Heart right ventricle (tissue), 16 donors: Measurements from ENCODE around the gene COL13A1. TPM values are rescaled to one million over a fixed set of nuclear protein-coding genes. Genes with fewer than 3 reads are reported as not detected.

Experiments used
- ATAC-seq, 8 donors: fragments of 200-7000 bp; cut with Tn5 transposase; one replicate each; pipeline ENCODE4 v1.9.1; 2020; ENCODE audit warnings: mild to moderate bottlenecking in 8 of 8, moderate library complexity in 8 of 8, moderate number of reproducible peaks in 1 of 8
- DNase-seq, 2 donors: peaks; one replicate each; pipeline ENCODE4 v3.0.0-alpha.2; 2020
- H3K27ac ChIP-seq, 10 donors: fragments of 200-600 bp; sonication (generic) in 2 of 10; one replicate each; pipeline versions ENCODE4 v1.5.0 to v1.8.0; 2020 to 2022; ENCODE audit warnings: mild to moderate bottlenecking in 3 of 10
- H3K27me3 ChIP-seq, 7 donors: fragments of 200-600 bp; one replicate each; pipeline ENCODE4 v1.8.0; 2021 to 2022; ENCODE audit warnings: mild to moderate bottlenecking in 2 of 7
- H3K36me3 ChIP-seq, 9 donors: fragments of 200-600 bp; sonication (generic) in 1 of 9; one replicate each; pipeline versions ENCODE4 v1.5.0 to v1.8.0; 2020 to 2022; ENCODE audit warnings: mild to moderate bottlenecking in 2 of 9
- H3K4me1 ChIP-seq, 9 donors: fragments of 200-600 bp; sonication (generic) in 1 of 9; one replicate each; pipeline versions ENCODE4 v1.5.0 to v1.8.0; 2020 to 2022; ENCODE audit warnings: mild to moderate bottlenecking in 4 of 9
- H3K4me3 ChIP-seq, 10 donors: fragments of 200-600 bp; sonication (generic) in 2 of 10; one replicate each; pipeline versions ENCODE4 v1.5.0 to v1.8.0; 2020 to 2022; ENCODE audit warnings: mild to moderate bottlenecking in 7 of 10, moderate library complexity in 2 of 10
- H3K9me3 ChIP-seq, 11 donors: fragments of 200-600 bp in 10 of 11; sonication (generic) in 2 of 11; one replicate each; pipeline versions ENCODE4 v1.5.0 to v1.8.0; 2013 to 2022; ENCODE audit warnings: mild to moderate bottlenecking in 2 of 11, control low read depth in 1 of 11, moderate library complexity in 1 of 11
- WGBS, 2 donors: extraction: QIAGEN DNeasy Blood & Tissue Kit; methylation state at CpG; one replicate each; pipeline ENCODE4 v1.1.7; 2013; ENCODE audit warnings: inconsistent platforms in 1 of 2; 5-methylcytosine and 5-hydroxymethylcytosine counted together
- intact Hi-C, 10 donors: fragments of 100-400 bp; cut with DNase I; formaldehyde crosslinking; loops; one replicate each; pipeline versions ENCODE4 v1.11.1 to v1.14.2; 2022
- polyA plus RNA-seq, 2 donors: library from polyadenylated mRNA; stranded (reverse); fragments of 200-250 nt; gene quantifications; one replicate each; pipeline ENCODE4 v1.2.3, GENCODE V29; 2013
- total RNA-seq, 10 donors: library from RNA; stranded (reverse); fragmentation: NEBNext Ultra II Directional in 3 of 10; extraction: Animal tissue kit (Norgen Biotek cat#: 25700) in 3 of 10; gene quantifications; one replicate each; pipeline versions ENCODE4 v1.2.1 to v1.2.4, GENCODE V29; 2021 to 2023
- TF ChIP-seq, protein P1 (sequence below), 9 donors: fragments of 200-600 bp; sonication (generic) in 2 of 9; IDR thresholded peaks; one replicate each; pipeline versions ENCODE4 v1.5.0 to v1.8.0; 2021 to 2022; ENCODE audit warnings: antibody characterized with exemption in 9 of 9, mild to moderate bottlenecking in 5 of 9, moderate library complexity in 1 of 9
- donor health status: Arrhythmogenic right ventricular cardiomyopathy.
- donor health status: ischemic (EF 13 %, LVEDD 7.1; RV severe dilation, severe dysfunction).
- donor health status: healthy with polysubstance abuse.
- donor health status: DM: no; HTN: yes; CAD: no.
- donor health status: DM: no; HTN: no; CAD: no.
- donor health status: ischemic (EF 25% LVEDD 6.9; RV normal size, moderate dysfunction).
- donor health status: ischemic (EF 25% LVEDD 5.7; RV mildly dilated, moderate dysfunction).
- donor health status: healthy.
- donor health status: DM: yes; HTN: yes; CAD: no.
- donor health status: Ischemic cardiomyopathy.
- donor health status: ischemic (EF 35%, LVEDD 5.7; RV mildly dilated, moderate dysfunction).
- donor health status: nonischemic (EF 11% LVEDD 7.7; RV severe dilation, severe dysfunction).
- donor health status: DM: yes; HTN: yes; CAD: no.
- donor health status: PGD.
- donor health status: ischemic (EF 29% LVEDD 5.4; RV normal size, mild dysfunction).
- donor health status: nonischemic (EF 23%, LVEDD 6.1; RV moderate dilation, normal function).

Gene COL13A1
- total and polyA plus RNA-seq, 12 donors: 0.70 to 6.8 (median 2.7) TPM

DNA sequence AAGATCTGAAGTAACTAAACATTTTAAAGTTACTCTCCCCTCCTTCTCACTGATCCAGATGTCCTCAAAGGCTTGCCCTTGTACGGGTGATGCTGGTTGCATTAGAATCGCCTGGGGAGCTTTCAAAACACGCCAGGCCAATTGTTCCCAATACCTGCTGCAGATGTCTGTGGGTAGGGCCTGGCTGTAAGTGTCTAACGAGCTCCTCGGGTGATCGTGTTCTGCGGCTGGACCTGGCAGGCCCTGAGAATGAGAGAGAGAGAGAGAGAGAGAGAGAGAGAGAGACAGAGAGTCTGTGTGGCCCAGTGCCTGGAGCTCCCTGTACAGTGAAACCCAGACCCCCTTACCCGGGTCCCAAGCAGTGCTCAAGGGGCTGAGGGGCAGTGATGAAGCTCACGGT, 8.4 kb downstream of the COL13A1 start:
- H3K9me3 ChIP-seq: no peaks in the 10 kb centered on the region
- 79 to 87% methylated on average over 9 of the region's 9 CpGs for WGBS, 2 donors
- H3K27ac ChIP-seq: no peak overlapping the region
- H3K4me1 ChIP-seq: no peaks in the 10 kb centered on the region
- DNase-seq: no peak
- H3K36me3 ChIP-seq: no peaks in the 10 kb centered on the region
- intact Hi-C loops: no loop called here
- no peaks in the 10 kb centered on the region for H3K27me3 ChIP-seq
- TF ChIP-seq, protein P1, sequence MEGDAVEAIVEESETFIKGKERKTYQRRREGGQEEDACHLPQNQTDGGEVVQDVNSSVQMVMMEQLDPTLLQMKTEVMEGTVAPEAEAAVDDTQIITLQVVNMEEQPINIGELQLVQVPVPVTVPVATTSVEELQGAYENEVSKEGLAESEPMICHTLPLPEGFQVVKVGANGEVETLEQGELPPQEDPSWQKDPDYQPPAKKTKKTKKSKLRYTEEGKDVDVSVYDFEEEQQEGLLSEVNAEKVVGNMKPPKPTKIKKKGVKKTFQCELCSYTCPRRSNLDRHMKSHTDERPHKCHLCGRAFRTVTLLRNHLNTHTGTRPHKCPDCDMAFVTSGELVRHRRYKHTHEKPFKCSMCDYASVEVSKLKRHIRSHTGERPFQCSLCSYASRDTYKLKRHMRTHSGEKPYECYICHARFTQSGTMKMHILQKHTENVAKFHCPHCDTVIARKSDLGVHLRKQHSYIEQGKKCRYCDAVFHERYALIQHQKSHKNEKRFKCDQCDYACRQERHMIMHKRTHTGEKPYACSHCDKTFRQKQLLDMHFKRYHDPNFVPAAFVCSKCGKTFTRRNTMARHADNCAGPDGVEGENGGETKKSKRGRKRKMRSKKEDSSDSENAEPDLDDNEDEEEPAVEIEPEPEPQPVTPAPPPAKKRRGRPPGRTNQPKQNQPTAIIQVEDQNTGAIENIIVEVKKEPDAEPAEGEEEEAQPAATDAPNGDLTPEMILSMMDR (IDR thresholded peaks at IDR 0.05): no peak
- no peak overlapping the region for H3K4me3 ChIP-seq
- peak in 1 of 8 donors; percentile 11 for ATAC-seq

DNA sequence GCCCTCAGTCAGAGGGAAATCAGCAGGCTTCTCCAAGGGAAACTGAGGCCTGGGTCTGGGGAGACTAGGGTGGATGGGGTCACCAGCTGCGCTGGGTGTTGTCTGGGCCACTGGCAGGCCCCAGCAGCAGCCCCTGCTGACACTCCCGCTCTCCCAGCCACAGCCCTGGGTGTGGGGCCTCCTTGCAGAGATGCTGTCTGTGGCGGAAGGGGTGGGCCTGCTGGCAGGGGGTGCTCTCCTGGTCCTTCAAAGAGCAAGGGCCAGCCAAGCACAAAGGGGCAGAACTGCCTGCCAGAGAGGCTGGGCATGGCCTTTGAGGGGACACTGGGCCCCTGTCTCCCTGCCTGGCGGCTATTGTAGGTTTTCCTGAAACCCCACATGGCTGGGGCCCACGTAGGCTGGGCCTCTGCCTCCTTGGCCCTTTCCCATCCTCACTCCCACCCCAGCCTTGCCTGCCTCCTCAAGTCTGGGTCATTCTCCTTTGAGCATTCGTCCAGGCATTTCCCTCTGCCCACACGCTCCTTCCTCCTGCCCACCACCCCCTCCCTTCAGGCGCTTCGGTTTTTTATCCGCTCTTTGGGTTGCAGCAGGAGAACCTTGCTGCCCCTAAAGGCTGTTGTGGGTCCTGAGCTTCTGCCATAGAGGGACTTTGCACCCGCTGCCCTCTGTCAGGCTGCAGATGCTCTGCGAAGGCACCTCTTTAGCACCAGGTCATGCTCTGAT, 9.1 kb downstream of the COL13A1 start:
- TF ChIP-seq, protein P1 (IDR thresholded peaks at IDR 0.05): no peak
- Histone ChIP-seq H3K4me3 (no peak overlapping the region), H3K36me3 (no peaks in the 10 kb centered on the region), H3K27ac (no peak overlapping the region), H3K9me3 (no peaks in the 10 kb centered on the region), H3K27me3 (no peaks in the 10 kb centered on the region), H3K4me1 (no peaks in the 10 kb centered on the region)
- 91% methylated on average over 12 of the region's 12 CpGs for WGBS, 2 donors
- ATAC-seq: no peak
- intact Hi-C loops: no loop called here
- DNase-seq: no peak

DNA sequence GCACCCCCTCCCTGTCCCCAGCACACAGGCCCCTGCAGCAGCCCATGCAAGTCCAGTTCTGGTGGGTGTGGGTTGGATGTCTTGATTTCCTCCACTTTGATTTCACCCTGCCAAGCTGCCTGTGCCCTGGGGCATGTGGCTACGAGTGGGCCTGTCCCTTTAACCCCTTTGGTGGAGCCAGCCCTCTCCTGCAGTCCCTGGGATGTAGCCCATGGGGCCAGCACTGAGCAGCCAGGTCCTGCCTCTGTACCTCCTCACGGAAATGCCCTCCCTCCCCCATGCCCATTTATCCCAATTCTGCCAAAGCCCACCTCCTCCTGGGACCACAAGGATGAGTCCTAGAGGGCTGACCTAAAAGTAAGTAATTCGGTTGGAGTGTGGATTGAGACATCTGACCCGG, 11.9 kb downstream of the COL13A1 start:
- WGBS, 2 donors: 78 to 87% methylated on average over 4 of the region's 4 CpGs
- TF ChIP-seq, protein P1 (IDR thresholded peaks at IDR 0.05): no peak
- Histone ChIP-seq H3K27me3 (no peaks in the 10 kb centered on the region), H3K36me3 (no peaks in the 10 kb centered on the region), H3K4me1 (peaks cover 0 to 13% (median 0%) of the 10 kb centered on the region in 9 donors), H3K4me3 (no peak overlapping the region), H3K9me3 (peaks cover 0 to 2% (median 0%) of the 10 kb centered on the region in 11 donors), H3K27ac (no peak overlapping the region)
- DNase-seq: no peak
- no peak for ATAC-seq
- intact Hi-C loops: no loop called here

DNA sequence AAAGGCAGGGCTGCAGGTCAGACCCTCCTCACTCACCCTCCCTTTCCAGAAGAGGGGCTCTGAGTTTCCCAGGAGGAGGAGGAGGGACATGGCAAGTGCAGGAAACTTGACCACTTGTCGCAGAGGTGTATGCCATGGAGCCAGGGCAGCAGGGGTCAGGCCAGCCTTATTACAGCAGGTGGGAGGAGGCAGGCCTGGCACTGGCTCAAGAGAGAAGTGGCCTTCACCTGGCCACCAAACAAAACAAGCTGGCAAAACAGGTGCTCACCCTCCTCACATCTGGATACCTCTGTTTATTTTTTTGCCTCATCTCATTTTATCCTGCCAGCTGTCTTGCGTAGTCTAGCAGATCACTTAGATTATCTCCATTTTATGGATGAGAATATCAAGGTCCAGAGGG, 12.5 kb downstream of the COL13A1 start:
- TF ChIP-seq, protein P1 (IDR thresholded peaks at IDR 0.05): no peak
- intact Hi-C loops: no loop called here
- DNase-seq (no peak), ATAC-seq (no peak)
- 91 to 93% methylated on average over 2 of the region's 2 CpGs for WGBS, 2 donors
- Histone ChIP-seq H3K4me1 (peaks cover 0 to 13% (median 0%) of the 10 kb centered on the region in 9 donors), H3K4me3 (no peak overlapping the region), H3K27ac (no peak overlapping the region), H3K36me3 (no peaks in the 10 kb centered on the region), H3K9me3 (peaks cover 0 to 4% (median 0%) of the 10 kb centered on the region in 11 donors), H3K27me3 (no peaks in the 10 kb centered on the region)
